GM04504 (cell line): ENCODE results near the gene HRH1.
"Not testable (repeated sequence)": the region's sequence is repeated elsewhere in the genome, so short reads cannot be mapped to it uniquely, and the experiment has no call there.

Experiments
- DNase-seq: peaks from one replicate; pipeline ENCODE4 v3.0.0-alpha.2; 2012; ENCODE audit warnings: low read depth

The HRH1 gene

DNA sequence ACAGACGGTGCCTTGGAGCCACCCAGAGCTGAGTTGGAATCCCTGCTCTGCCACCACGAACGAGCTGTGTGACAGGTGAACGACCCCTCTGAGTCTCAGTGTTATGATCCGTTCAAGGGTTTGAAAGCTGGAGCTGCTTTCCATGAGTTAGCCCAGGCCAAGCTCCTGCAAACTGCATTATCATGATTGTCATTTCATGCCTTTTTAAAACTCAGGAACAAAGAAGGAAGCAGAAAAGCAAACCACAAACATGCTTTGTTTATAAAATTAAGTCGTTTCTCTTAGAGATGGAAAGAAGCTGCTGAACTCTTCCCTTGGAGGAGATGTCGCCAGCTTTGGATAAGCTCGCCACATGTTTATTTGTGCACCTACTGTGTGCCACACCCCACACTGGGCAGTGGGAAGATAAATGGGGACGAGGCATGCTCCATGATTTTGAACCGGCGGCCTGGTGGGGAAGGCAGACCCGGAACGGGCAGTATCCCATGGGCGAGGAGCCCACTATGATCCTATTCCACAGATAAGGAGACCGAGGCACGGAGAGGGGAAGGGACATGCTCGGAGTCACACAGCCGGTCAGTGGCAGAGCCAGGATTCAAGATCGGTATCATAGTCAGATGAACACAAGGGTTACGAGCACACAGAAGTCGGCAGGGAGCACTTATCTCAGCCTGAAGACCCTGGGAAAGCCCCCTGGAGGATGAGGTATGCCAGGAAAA, 15.9 kb downstream of the HRH1 start:
- no peak for DNase-seq

GRCh38 chr3:11172096-11172690, 17.9 kb downstream of the HRH1 start:
- no peak for DNase-seq

- no peak for DNase-seq
These were observed 19.7 kb downstream of the HRH1 start for GRCh38 chr3:11173828-11174465.

GRCh38 chr3:11178421-11178820, 24.1 kb downstream of the HRH1 start:
- no peak for DNase-seq

- DNase-seq: not testable (repeated sequence)
These were observed 30.2 kb downstream of the HRH1 start for GRCh38 chr3:11184328-11184969.

DNA sequence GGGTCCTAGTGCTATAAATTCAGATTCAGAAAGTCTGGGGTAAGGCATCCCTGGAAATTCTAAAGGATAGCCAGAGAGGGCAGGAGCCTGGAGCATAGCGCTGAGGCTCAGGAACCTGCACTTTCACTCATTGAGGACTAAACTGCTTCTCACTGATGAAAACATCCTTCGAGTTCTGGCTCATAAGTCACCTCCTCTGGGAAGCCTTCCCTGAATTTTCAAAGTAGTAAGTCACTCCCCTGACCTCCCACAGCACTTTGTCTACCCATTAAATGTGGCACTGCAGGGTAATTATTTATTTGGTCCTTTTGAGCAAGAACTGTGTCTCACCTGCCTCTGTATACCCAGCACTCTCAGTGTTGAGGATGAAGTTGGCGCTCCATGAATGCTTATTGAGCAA, 30.9 kb downstream of the HRH1 start:
- DNase-seq: no peak

DNA sequence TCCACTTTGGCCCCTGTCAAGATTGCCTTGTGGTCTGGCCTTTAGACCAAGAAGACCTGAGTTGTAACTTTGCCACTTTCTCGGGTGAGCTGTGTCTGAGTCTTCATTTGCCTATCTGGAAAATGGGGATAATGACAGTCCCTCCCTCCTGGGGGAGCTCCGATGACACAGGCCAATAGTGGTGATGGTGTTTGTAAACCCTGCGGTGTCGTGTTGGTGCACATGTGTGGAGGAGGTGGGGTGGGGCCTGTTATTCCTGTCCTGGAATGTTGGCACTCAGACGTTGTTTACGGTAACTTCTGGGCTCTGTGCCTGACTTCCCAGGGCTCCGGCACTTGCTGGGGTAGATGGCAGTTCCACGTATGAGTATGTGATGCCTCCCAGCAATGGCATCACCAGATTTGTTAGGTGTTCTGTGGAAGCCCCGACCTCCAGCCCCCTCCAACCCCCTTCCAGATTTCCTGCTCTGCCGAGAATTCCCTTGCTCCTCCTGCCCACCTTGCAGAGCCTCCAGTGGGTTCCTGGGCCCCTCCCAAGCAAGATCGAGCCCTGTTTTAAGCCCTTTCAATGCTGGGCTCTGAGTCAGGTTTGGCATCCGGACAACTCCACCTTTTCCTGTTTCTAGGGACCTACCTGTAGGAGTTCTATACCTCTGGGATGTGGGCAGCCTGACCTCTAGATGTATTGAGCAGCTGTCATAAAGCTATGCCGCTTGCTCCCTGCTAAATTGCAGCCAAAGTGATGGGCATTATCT, 31.4 kb downstream of the HRH1 start:
- DNase-seq: peak; percentile 96

DNA sequence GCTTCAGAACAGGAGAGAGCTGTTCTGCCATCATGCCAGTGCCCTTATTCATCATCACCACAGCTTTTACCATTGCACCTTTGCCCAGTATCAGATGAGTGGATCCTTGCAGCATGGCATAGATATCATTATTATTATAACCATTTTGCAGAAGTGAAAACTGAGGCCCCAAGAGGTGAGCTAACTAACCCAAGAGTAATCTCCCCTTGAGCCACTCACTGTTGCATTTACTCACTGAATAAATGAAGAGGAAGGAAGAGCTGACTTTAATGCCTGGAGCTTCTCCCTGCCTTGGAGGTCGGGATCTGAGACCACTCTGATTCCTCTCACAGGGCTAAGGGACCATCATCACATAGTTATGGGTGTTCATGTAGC, 32.0 kb downstream of the HRH1 start:
- no peak for DNase-seq

GRCh38 chr3:11186771-11187191, 32.5 kb downstream of the HRH1 start:
- no peak for DNase-seq

DNA sequence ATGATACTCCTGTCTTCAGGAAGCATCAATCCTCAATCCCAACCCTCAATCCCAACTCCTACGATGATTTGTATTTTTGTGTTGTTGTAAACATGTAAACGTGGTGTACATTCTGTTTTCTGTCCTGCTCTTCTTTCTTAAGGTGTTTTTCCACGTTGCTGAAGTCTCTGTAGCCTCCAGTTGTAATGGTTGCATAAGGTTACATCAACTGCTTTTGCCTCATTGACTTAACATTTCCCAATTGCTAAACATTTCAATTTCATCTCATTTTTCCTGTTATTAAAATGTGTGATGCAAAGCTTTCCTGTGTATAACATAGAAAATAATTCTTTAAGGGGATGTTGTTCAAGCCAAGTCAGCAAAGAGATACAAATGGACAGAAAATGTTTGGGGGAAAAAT, 33.4 kb downstream of the HRH1 start:
- no peak for DNase-seq

- no peak for DNase-seq
These were observed 33.9 kb downstream of the HRH1 start for GRCh38 chr3:11188231-11188630.

GRCh38 chr3:11195201-11195600, 40.9 kb downstream of the HRH1 start:
- DNase-seq: no peak

- DNase-seq: peak; percentile 44
These were observed 41.5 kb downstream of the HRH1 start for GRCh38 chr3:11195721-11196332.

DNA sequence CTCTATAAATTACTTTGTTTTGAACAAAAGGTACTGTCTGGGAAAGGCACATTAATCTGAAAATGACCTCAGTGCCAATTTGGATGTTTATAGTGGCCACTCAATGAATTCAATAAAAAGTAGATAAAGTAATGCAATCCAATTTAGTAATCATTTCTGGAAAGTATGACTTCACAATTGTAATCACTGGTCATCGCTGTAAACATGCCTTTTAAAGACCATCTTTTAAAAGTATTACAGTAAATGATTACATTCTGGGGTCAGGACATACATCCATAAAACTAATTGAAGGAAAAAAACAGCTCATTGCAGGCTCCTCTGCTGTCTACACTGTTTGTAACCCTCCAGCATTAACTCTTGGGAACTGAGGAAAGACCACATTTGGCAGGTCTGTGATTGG, 43.2 kb downstream of the HRH1 start:
- DNase-seq: no peak

GRCh38 chr3:11198070-11198469, 43.8 kb downstream of the HRH1 start:
- no peak for DNase-seq

DNA sequence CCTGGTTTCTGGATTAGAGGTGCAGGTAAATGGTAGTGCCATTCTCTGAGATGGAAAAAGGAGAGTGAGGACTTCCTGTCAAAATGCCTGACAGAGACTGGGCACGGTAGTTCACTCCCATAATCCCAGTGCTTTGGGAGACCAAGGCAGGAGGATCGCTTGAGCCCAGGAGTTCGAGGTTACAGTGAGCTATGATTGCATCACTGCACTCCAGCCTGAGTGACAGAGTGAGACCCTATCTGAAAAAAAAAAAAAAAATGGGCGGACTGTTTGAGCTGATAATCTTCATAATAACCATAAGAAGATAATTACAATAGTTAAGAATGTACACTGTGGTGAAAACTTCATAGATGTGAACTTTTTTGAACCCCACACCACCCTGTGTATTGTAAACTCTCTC, 44.2 kb downstream of the HRH1 start:
- DNase-seq: no peak

- no peak for DNase-seq
These were observed 45.9 kb downstream of the HRH1 start for GRCh38 chr3:11199902-11200845.

- DNase-seq: no peak
These were observed 47.1 kb downstream of the HRH1 start for GRCh38 chr3:11201251-11202019.

GRCh38 chr3:11203961-11204360, 49.7 kb downstream of the HRH1 start:
- no peak for DNase-seq
